Vagina (tissue), 2 donors: Measurements from ENCODE around the gene PNMA1. TPM values are rescaled to one million over a fixed set of nuclear protein-coding genes. Genes with fewer than 3 reads are reported as not detected.
A peak's percentile ranks its signal among the peaks of the same experiment; 100 is the strongest.

Experiments
- DNase-seq, 2 donors: peaks; one replicate each; pipeline ENCODE4 v3.0.0-alpha.2; 2017; ENCODE audit errors: extremely low spot score in 2 of 2
- H3K27ac ChIP-seq: fragments of 200-600 bp; sonication (generic); one replicate; pipeline ENCODE4 v1.5.1; 2019
- H3K27me3 ChIP-seq: fragments of 200-600 bp; sonication (generic); one replicate; pipeline ENCODE4 v1.5.1; 2019
- H3K36me3 ChIP-seq, 2 donors: fragments of 200-600 bp; sonication (generic); one replicate each; pipeline ENCODE4 v1.5.1; 2017 to 2019
- H3K4me1 ChIP-seq: fragments of 200-600 bp; sonication (generic); one replicate; pipeline ENCODE4 v1.5.1; 2019
- H3K4me3 ChIP-seq, 2 donors: fragments of 200-600 bp; sonication (generic); 1 replicate in 1 of 2; 2 replicates in 1 of 2; pipeline ENCODE4 v1.5.1; 2016 to 2019
- H3K9me3 ChIP-seq: fragments of 200-600 bp; sonication (generic); one replicate; pipeline ENCODE4 v1.5.1; 2019
- POLR2A ChIP-seq, 2 donors: fragments of 450-650 bp; IDR thresholded peaks; one replicate each; pipeline ENCODE4 v1.6.1; 2017; ENCODE audit warnings: antibody characterized with exemption in 2 of 2, mild to moderate bottlenecking in 2 of 2, moderate library complexity in 2 of 2
- POLR2AphosphoS5 ChIP-seq, 2 donors: sonication (generic); formaldehyde crosslinking; IDR thresholded peaks; one replicate each; pipeline ENCODE4 v1.9.0; 2017; ENCODE audit warnings: antibody characterized with exemption in 2 of 2, mild to moderate bottlenecking in 2 of 2, low read depth in 1 of 2; ENCODE audit not compliant: insufficient read depth in 1 of 2
- intact Hi-C: fragments of 100-400 bp; cut with DNase I; formaldehyde crosslinking; loops from one replicate; pipeline ENCODE4 v1.15.1; 2023
- total RNA-seq: library from RNA; depleted of rRNA; stranded (reverse); fragments of >200 nt; gene quantifications from one replicate; pipeline ENCODE4 v1.2.3, GENCODE V29; 2016
- TF ChIP-seq, protein P1 (sequence below), 3 experiments: fragments of 450-650 bp in 2 of 3; fragments of 200-600 bp in 1 of 3; sonication (generic) in 1 of 3; IDR thresholded peaks; one replicate each; pipeline ENCODE4 v1.5.1; 2017 to 2019; ENCODE audit warnings: antibody characterized with exemption in 3 of 3, mild to moderate bottlenecking in 2 of 3, moderate library complexity in 2 of 3

PNMA1 gene
- total RNA-seq, 1 donor from 2014 or later, result 35.4 TPM

DNA sequence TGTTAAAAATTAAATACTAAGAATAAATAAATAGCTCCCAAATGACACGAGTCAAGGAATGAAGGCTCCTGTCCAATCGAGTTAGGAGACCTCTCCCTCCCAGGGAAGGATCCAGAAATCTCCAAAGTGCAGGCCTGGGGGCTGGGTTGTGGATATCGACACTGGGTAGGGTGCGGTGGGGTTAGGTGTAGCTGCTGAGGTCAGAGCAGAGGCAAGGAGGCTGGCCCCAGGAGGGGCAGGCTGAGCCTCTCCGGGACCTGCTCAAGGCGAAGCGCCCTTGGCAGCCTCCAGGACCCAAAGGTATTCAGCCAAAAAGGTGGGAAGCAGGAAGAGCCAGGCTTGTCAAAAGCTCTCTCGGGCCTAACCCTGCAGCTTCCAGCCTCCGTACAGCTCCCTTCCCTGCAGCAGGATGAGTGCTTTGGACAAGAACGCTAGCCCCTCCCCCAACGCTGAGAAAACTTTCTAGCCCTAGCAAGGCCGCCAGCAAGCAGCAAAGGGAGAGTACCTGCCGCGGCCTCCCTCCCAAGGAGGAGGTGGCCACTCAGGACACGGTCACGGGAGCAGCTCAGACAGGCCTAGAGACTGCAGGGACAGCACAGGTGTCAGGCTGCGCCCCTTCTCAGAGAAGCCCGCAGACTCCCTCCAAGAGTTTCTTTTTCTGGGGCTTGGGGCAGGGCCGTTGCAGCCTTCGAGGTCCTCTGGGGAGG is 3.7 kb upstream of the PNMA1 start:
- peaks cover 30% of the 10 kb centered on the region for H3K4me1 ChIP-seq

DNA sequence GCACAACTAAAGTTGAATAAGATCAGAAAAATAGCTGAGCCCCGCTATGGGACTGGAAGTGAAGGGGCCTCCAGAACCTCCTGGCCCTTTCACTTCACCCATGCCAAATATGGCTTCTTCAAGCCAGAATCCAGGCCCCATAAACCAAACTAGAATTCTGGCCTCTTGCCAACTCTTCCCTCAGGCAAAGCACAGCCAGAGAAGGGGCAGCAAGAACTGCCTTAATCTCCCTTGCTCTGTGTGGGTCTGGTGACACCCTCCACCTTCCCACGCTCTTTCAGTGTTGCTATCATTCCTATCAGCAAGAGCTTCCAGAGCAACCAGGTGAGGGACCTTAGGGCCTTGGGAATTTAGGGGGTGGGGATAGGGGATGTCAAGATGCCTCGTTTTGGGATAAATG is 3.1 kb upstream of the PNMA1 start:
- H3K9me3 ChIP-seq, result no peaks in the 10 kb centered on the region
- H3K27ac ChIP-seq, result peak overlapping the region; percentile 64
- TF ChIP-seq POLR2AphosphoS5 (IDR thresholded peaks at IDR 0.05; ENCODE audit: insufficient read depth in 1 of 2, low read depth in 1 of 2), result no peak
- TF ChIP-seq, protein P1, sequence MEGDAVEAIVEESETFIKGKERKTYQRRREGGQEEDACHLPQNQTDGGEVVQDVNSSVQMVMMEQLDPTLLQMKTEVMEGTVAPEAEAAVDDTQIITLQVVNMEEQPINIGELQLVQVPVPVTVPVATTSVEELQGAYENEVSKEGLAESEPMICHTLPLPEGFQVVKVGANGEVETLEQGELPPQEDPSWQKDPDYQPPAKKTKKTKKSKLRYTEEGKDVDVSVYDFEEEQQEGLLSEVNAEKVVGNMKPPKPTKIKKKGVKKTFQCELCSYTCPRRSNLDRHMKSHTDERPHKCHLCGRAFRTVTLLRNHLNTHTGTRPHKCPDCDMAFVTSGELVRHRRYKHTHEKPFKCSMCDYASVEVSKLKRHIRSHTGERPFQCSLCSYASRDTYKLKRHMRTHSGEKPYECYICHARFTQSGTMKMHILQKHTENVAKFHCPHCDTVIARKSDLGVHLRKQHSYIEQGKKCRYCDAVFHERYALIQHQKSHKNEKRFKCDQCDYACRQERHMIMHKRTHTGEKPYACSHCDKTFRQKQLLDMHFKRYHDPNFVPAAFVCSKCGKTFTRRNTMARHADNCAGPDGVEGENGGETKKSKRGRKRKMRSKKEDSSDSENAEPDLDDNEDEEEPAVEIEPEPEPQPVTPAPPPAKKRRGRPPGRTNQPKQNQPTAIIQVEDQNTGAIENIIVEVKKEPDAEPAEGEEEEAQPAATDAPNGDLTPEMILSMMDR (IDR thresholded peaks at IDR 0.05), result no peak
- TF ChIP-seq POLR2A (IDR thresholded peaks at IDR 0.05), result no peak
- H3K27me3 ChIP-seq, result no peaks in the 10 kb centered on the region
- H3K4me3 ChIP-seq, result no peak overlapping the region
- DNase-seq, result no peak
- H3K36me3 ChIP-seq, result peaks cover 0 to 40% of the 10 kb centered on the region in 2 donors
- intact Hi-C loops, result loop anchor here (10.0 kb wide), 1 partner anchor 72 kb away; the partner anchor contains the start of gene DNAL1
- peaks cover 30% of the 10 kb centered on the region for H3K4me1 ChIP-seq

More for the DNA sequence above, 3.7 kb upstream of the PNMA1 start:
- Histone ChIP-seq H3K9me3 (no peaks in the 10 kb centered on the region), H3K27me3 (no peaks in the 10 kb centered on the region), H3K4me3 (peak overlapping the region in 1 of 2 donors; percentile 33), H3K36me3 (peaks cover 0 to 46% of the 10 kb centered on the region in 2 donors), H3K27ac (peak overlapping the region; percentile 64)
- no peak for DNase-seq
- TF ChIP-seq POLR2AphosphoS5 (IDR thresholded peaks at IDR 0.05; ENCODE audit: insufficient read depth in 1 of 2, low read depth in 1 of 2), result peak in 1 of 2 donors; percentile 42
- TF ChIP-seq, protein P1 (IDR thresholded peaks at IDR 0.05), result no peak
- no peak for TF ChIP-seq POLR2A (IDR thresholded peaks at IDR 0.05)
- intact Hi-C loops, result loop anchor here (10.0 kb wide), 1 partner anchor 73 kb away; the partner anchor contains the start of gene DNAL1

DNA sequence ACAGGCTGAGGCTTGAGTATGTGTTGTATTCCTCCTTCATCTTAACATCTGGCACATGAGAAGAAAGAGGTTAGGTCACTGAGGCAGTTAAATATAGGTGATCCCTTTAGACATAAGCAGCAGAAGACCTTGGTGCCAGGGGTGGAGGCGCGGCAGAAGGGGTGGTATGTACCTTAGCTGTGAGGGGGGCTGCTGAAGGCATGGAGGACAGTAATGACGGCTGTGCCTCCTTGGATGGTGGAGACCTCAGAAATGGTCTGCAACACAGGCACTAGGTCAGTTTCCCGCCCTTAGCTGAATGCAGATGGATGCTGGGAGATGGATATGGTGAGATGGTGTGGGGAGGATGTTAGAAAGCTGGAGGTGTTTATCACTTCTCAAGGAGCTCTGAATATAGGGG is 1.5 kb upstream of the PNMA1 start:
- H3K9me3 ChIP-seq, result no peaks in the 10 kb centered on the region
- no peak overlapping the region for H3K4me3 ChIP-seq
- H3K4me1 ChIP-seq, result peaks cover 45% of the 10 kb centered on the region
- H3K27me3 ChIP-seq, result no peaks in the 10 kb centered on the region
- no peak for TF ChIP-seq POLR2AphosphoS5 (IDR thresholded peaks at IDR 0.05; ENCODE audit: insufficient read depth in 1 of 2, low read depth in 1 of 2)
- no peak for TF ChIP-seq POLR2A (IDR thresholded peaks at IDR 0.05)
- TF ChIP-seq, protein P1 (IDR thresholded peaks at IDR 0.05), result no peak
- DNase-seq, result no peak
- H3K36me3 ChIP-seq, result peaks cover 0 to 24% of the 10 kb centered on the region in 2 donors
- no peak overlapping the region for H3K27ac ChIP-seq
- intact Hi-C loops, result loop anchor here (10.0 kb wide), 1 partner anchor 71 kb away; the partner anchor contains the start of gene DNAL1

DNA sequence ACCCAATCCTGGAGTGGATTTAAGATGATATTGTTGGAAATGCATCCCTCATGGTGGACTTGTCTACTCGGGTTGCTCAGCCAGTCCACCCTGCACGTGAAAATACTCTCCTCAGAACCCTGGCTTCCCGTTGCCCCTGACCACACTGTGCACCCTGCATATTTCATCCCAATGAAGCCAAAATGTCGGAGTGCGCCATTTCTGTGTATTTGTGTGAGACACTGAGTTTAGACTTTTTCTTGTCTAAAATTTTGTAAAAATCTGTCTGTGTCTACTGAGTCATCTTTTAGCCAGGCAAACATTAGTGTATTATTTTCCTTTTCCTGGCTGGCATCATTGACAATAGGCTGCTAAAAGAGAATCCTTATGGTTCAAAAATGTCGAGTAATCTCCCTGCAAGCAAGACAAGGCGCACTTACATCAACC is 485 bp upstream of the PNMA1 start:
- Histone ChIP-seq H3K36me3 (peaks cover 0 to 15% of the 10 kb centered on the region in 2 donors), H3K9me3 (no peaks in the 10 kb centered on the region), H3K27me3 (no peaks in the 10 kb centered on the region), H3K27ac (peak overlapping the region; percentile 85), H3K4me3 (peak overlapping the region; percentile 71 to 72), H3K4me1 (peaks cover 49% of the 10 kb centered on the region)
- no peak for TF ChIP-seq POLR2A (IDR thresholded peaks at IDR 0.05)
- TF ChIP-seq, protein P1 (IDR thresholded peaks at IDR 0.05), result no peak
- TF ChIP-seq POLR2AphosphoS5 (IDR thresholded peaks at IDR 0.05; ENCODE audit: insufficient read depth in 1 of 2, low read depth in 1 of 2), result no peak
- intact Hi-C loops, result loop anchor here (10.0 kb wide), 1 partner anchor 70 kb away; the partner anchor contains the start of gene DNAL1
- no peak for DNase-seq
